ENCODE data around the gene PARVA.

The PARVA gene

DNA sequence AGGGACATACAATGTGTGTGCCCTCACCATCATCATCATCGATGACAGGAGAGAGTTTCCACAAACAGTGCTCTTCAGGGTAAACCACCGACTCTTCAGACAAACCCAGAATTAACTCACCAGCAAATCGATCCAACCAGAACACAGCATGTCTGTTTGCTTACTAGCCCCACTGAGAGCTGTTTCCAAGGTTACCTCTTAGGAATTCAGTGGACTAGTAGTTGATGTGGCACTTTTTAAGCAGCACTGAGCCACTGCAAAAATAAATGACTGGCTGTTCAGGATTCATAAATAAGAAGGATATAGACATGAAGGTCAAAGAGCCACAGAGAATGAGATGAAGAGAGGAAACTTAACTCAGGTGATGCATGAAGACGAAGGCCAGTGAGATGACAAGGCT lies 83.1 kb downstream of the PARVA start:
- TF ChIP-seq, protein P1, sequence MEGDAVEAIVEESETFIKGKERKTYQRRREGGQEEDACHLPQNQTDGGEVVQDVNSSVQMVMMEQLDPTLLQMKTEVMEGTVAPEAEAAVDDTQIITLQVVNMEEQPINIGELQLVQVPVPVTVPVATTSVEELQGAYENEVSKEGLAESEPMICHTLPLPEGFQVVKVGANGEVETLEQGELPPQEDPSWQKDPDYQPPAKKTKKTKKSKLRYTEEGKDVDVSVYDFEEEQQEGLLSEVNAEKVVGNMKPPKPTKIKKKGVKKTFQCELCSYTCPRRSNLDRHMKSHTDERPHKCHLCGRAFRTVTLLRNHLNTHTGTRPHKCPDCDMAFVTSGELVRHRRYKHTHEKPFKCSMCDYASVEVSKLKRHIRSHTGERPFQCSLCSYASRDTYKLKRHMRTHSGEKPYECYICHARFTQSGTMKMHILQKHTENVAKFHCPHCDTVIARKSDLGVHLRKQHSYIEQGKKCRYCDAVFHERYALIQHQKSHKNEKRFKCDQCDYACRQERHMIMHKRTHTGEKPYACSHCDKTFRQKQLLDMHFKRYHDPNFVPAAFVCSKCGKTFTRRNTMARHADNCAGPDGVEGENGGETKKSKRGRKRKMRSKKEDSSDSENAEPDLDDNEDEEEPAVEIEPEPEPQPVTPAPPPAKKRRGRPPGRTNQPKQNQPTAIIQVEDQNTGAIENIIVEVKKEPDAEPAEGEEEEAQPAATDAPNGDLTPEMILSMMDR (IDR thresholded peaks at IDR 0.05) = no peak

DNA sequence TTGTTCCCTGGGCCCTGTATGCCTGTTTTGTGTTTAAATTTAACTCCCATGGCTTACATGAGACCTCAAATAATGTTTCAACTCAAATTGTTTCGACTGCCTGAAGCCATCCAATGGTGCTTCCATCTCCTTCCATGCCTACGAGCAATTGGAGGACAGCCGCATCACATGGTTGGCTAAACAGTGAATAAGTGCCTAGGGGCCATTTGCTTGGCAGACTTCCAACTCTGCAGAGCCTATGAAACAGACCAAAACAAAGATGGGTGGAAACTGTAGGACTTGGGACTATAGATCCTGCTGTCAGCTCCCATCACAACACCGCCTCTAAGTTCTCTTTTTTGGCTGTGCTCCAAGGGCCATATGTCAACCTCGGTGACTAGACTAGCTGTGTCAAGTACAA lies 84.1 kb downstream of the PARVA start:
- TF ChIP-seq, protein P1 (IDR thresholded peaks at IDR 0.05) = no peak

DNA sequence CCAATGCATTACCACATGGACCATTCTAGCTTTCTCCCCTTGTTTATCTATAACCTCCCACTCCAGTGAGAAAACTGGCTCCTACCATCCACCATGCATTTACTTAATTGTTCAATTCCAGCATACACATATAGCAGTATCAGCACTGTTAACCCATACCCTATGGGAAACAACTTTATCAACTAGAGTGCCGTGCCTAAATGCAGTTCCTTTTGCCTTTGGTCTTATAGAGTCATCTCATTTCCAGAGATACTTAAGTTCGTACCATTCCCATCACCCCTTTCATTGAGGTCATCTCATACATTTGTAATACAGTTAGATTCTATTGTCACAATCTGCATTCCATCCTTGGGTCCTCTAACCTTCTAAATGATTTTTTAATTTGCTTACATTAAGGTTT lies 86.9 kb downstream of the PARVA start:
- TF ChIP-seq, protein P1 (IDR thresholded peaks at IDR 0.05) = no peak

DNA sequence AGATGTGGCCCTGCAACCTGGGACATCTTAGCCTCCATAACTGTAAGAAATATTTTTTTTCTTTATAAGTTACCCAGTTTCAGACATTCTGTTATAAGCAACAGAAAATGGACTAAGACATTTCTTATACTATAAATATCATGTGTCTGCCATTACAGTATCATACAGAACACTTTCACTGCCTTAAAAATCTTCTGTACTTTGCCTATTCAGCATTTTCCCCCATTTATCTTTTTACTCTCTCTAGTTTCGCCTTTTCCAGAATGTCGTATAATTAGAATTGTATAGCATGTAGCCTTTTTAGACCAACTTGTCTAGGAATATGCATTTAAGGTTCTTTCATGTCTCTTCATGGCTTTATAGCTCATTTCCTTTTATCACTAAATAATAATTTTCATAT lies 88.0 kb downstream of the PARVA start:
- TF ChIP-seq, protein P1 (IDR thresholded peaks at IDR 0.05) = no peak

DNA sequence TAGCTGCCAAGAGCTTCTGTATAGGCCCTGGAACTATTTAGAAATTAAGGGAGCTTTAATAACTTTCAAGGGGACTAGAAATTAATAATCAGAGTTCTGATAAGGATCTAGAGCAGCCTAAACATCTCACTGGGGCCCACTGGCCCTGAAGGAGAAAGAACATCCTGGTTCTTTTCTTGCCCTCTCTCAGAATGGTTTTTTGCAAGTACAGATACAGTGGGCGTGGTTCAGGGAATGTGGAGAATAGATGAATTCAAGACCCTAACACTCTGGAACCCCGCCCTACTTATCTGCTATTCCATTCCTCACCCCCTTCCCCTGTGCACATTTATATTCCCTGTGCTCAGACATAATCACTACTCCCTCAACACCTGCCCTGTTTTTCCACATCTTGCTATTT lies 90.2 kb downstream of the PARVA start:
- TF ChIP-seq, protein P1 (IDR thresholded peaks at IDR 0.05) = no peak

DNA sequence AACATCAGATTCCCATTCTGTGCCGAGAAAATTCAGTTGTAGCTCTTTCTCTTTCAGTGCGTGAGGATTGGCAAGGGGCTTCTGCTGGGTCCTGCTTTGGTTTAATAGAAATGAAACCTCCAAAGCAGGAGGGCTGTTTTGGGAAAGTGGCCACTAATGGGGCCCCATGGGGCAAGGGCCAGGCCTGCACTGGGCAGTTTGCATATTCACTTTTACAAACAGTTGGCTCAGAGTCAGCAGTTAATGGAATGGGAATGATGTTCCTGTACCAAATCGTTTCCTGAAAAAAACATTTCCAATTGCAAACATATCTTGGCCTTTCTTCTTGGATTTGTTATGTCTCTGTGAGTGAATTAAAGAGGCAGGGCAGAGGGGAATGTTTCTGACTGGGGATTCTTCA lies 92.1 kb downstream of the PARVA start:
- TF ChIP-seq, protein P1 (IDR thresholded peaks at IDR 0.05) = no peak

DNA sequence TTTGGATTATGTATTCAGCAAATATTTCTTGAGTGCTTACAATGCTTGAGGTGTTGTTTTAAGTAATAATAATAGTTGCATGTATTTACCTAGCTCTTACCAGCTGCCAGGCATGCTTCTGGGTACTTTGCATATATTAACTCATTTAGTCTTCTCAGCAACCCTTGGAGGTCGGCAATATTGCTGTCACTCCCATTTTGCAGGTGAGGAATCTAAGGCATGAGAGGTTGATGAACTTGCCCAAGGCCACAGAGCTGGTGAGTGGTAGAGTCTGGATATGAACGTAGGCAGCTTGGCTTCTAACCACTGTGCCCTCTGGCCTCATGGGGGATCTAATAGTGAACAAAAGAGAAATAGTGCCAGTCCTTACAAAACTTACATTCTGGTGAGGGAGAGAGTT lies 92.9 kb downstream of the PARVA start:
- TF ChIP-seq, protein P1 (IDR thresholded peaks at IDR 0.05) = no peak

DNA sequence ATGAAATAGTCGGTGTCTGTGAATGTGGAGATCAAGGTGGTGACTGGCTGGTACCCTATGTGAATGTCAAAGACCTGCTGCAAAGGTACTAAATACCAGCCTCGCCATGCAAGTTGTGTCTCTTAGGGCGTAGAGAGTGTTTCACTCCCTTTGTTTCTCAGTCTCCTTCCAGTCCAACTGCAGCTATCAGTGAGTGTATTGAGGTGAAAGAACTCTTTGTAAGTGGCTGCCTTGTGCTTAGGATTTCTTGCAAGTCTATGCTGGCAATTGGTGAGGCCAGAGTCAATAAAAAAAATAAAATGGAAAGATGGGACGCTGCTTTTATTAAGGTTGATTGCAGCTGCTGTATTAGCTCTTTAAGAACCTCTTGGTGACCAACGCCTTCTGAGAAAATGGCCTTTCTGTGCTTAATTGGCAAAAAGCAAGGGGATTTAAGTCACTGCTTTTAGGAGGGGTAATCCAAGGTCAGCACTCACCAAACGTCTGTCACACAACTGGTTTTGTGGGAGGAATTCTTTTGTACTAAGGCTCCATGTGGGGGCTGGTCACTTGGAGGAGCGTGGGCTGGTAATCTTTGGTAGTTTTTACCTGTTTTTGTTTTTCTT lies 95.1 kb downstream of the PARVA start:
- TF ChIP-seq, protein P1 (IDR thresholded peaks at IDR 0.05) = no peak
